Measurements from ENCODE around the gene CD82.
A peak's percentile ranks its signal among the peaks of the same experiment; 100 is the strongest.

DNA sequence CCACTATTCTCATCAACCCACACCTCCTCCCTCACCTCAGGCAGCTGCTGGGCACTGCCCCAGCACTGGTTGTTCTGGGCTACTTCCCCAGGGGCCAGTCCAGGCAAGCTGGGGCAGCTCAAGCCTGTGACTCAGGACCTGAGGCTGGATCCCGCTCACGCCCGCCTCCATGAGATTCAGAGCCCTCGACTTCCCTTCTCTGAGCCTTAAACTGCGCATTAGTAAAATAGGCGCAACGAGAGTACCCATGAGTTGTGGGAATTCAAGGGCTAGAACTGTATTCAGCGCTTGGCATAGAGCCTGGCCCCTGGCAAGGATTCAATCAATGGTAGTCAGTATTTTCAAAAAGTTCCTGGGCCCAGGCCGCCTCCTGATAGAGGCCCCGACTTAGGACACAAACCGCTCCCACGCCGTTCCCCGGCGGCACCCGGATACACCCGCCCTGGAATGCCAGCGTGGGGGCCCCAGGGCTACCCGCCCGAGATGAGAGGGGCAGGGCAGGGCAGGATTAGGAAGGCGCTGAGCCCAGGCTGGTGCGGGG lies 723 bp upstream of the CD82 start:
- TF ChIP-seq POLR2A (IDR thresholded peaks at IDR 0.05): peak; percentile 52
- TF ChIP-seq, protein P1, sequence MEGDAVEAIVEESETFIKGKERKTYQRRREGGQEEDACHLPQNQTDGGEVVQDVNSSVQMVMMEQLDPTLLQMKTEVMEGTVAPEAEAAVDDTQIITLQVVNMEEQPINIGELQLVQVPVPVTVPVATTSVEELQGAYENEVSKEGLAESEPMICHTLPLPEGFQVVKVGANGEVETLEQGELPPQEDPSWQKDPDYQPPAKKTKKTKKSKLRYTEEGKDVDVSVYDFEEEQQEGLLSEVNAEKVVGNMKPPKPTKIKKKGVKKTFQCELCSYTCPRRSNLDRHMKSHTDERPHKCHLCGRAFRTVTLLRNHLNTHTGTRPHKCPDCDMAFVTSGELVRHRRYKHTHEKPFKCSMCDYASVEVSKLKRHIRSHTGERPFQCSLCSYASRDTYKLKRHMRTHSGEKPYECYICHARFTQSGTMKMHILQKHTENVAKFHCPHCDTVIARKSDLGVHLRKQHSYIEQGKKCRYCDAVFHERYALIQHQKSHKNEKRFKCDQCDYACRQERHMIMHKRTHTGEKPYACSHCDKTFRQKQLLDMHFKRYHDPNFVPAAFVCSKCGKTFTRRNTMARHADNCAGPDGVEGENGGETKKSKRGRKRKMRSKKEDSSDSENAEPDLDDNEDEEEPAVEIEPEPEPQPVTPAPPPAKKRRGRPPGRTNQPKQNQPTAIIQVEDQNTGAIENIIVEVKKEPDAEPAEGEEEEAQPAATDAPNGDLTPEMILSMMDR (IDR thresholded peaks at IDR 0.05): no peak

All from right lobe of liver (tissue), 4 donors.